A549 (cell line): ENCODE results near the gene C16orf92.

Experiments used
- CBX8 ChIP-seq: fragments of 200-600 bp; sonication (generic); IDR thresholded peaks from 2 replicates; pipeline ENCODE4 v1.6.1; 2016
- CHD2 ChIP-seq: fragments of 150-350 bp; IDR thresholded peaks from 2 replicates; pipeline ENCODE4 v1.6.1; 2014; ENCODE audit warnings: low read length; ENCODE audit not compliant: partially characterized antibody
- ESRRA ChIP-seq: fragments of 150-350 bp; IDR thresholded peaks from 2 replicates; pipeline ENCODE4 v1.6.1; 2014; ENCODE audit warnings: mild to moderate bottlenecking, low read length, borderline replicate concordance
- HOXB5 ChIP-seq: fragments of 250-450 bp; sonication (Bioruptor Pico); IDR thresholded peaks from 2 replicates; pipeline ENCODE4 v1.5.0; 2020; ENCODE audit warnings: mild to moderate bottlenecking, moderate library complexity
- POLR2A ChIP-seq: IDR thresholded peaks from 2 replicates; pipeline ENCODE4 v1.6.1; 2012; ENCODE audit warnings: mild to moderate bottlenecking, low read length
- TF ChIP-seq, protein P1 (sequence below): fragments of >200 bp; sonication (Bioruptor Twin); formaldehyde crosslinking; IDR thresholded peaks from 3 replicates; pipeline ENCODE4 v1.5.1; 2016

DNA sequence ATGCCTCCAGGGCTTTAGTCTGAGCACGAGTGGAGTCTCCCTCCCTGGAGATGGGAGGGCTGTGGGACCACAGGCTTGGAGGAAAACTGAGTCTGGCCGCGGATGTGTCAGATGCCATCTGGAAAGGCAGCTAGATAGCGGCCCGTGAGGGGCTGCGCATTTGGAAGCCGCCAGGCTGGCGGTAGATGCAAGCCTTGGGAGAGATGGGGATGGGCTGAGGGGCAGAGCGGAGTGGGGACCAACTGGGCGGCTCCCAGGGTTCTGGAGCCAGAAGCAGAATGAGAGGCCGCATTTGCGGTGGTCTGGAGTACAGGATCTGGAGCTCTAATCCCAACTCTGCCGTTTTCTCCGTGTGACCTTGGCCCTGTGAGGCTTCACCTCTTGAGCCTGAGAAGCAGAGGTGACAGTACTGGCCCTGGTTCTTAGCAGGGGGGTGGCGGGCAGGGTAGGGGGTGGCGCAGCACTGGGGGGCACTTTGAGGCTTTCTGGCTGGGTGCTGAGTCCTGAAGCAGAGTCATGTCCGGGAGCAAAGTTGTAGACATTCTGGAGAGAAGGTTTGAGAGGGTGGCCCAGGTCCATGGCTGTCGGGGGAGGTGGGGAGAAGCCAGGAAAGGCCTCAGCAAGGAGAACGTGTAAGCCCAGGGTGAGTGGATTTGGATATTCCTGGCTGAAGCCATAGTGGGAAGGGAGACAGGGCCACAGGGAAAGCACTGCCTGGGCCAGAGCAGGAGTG lies 20.2 kb upstream of the C16orf92 start:
- TF ChIP-seq, protein P1, sequence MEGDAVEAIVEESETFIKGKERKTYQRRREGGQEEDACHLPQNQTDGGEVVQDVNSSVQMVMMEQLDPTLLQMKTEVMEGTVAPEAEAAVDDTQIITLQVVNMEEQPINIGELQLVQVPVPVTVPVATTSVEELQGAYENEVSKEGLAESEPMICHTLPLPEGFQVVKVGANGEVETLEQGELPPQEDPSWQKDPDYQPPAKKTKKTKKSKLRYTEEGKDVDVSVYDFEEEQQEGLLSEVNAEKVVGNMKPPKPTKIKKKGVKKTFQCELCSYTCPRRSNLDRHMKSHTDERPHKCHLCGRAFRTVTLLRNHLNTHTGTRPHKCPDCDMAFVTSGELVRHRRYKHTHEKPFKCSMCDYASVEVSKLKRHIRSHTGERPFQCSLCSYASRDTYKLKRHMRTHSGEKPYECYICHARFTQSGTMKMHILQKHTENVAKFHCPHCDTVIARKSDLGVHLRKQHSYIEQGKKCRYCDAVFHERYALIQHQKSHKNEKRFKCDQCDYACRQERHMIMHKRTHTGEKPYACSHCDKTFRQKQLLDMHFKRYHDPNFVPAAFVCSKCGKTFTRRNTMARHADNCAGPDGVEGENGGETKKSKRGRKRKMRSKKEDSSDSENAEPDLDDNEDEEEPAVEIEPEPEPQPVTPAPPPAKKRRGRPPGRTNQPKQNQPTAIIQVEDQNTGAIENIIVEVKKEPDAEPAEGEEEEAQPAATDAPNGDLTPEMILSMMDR: no peak
- TF ChIP-seq CHD2 (no peak), CBX8 (no peak), HOXB5 (CRISPR knock-in tag) (no peak), ESRRA (no peak), POLR2A (no peak)
